ENCODE data around the gene HMCN2.
"Not testable (repeated sequence)": the region's sequence is repeated elsewhere in the genome, so short reads cannot be mapped to it uniquely, and the experiment has no call there.

Gene HMCN2

GRCh38 chr9:130331573-130331972 is 66.0 kb downstream of the HMCN2 start:
- DNase-seq: no peak

GRCh38 chr9:130332384-130332926 is 66.9 kb downstream of the HMCN2 start:
- no peak for DNase-seq

- no peak for DNase-seq
These were observed 67.6 kb downstream of the HMCN2 start for GRCh38 chr9:130333041-130333711.

GRCh38 chr9:130333712-130334062 is 68.1 kb downstream of the HMCN2 start:
- no peak for DNase-seq

- DNase-seq: no peak
These were observed 69.4 kb downstream of the HMCN2 start for GRCh38 chr9:130334915-130335314.

- DNase-seq: no peak
These were observed 70.6 kb downstream of the HMCN2 start for GRCh38 chr9:130336027-130336610.

GRCh38 chr9:130336885-130337284 is 71.3 kb downstream of the HMCN2 start:
- DNase-seq: no peak

GRCh38 chr9:130337318-130337717 is 71.8 kb downstream of the HMCN2 start:
- no peak for DNase-seq

- DNase-seq: no peak
These were observed 72.3 kb downstream of the HMCN2 start for GRCh38 chr9:130337784-130338380.

- not testable (repeated sequence) for DNase-seq
These were observed 73.3 kb downstream of the HMCN2 start for GRCh38 chr9:130338891-130339290.

GRCh38 chr9:130339306-130339705 is 73.7 kb downstream of the HMCN2 start:
- DNase-seq: no peak

GRCh38 chr9:130340011-130340410 is 74.5 kb downstream of the HMCN2 start:
- no peak for DNase-seq

- not testable (repeated sequence) for DNase-seq
These were observed 75.0 kb downstream of the HMCN2 start for GRCh38 chr9:130340557-130340956.

GRCh38 chr9:130341128-130341527 is 75.6 kb downstream of the HMCN2 start:
- DNase-seq: no peak

GRCh38 chr9:130341839-130342713 is 76.5 kb downstream of the HMCN2 start:
- DNase-seq: no peak

- DNase-seq: no peak
These were observed 77.1 kb downstream of the HMCN2 start for GRCh38 chr9:130342714-130343085.

- DNase-seq: no peak
These were observed 77.9 kb downstream of the HMCN2 start for GRCh38 chr9:130343445-130343918.

- no peak for DNase-seq
These were observed 78.8 kb downstream of the HMCN2 start for GRCh38 chr9:130344366-130344765.

GRCh38 chr9:130345009-130345896 is 79.7 kb downstream of the HMCN2 start:
- DNase-seq: no peak

GRCh38 chr9:130345897-130346385 is 80.4 kb downstream of the HMCN2 start:
- DNase-seq: no peak

- DNase-seq: no peak
These were observed 80.9 kb downstream of the HMCN2 start for GRCh38 chr9:130346431-130346830.

GRCh38 chr9:130347036-130347435 is 81.5 kb downstream of the HMCN2 start:
- DNase-seq: no peak

All from 8988T (cell line).